ENCODE results near the gene SHROOM3.

The SHROOM3 gene

DNA sequence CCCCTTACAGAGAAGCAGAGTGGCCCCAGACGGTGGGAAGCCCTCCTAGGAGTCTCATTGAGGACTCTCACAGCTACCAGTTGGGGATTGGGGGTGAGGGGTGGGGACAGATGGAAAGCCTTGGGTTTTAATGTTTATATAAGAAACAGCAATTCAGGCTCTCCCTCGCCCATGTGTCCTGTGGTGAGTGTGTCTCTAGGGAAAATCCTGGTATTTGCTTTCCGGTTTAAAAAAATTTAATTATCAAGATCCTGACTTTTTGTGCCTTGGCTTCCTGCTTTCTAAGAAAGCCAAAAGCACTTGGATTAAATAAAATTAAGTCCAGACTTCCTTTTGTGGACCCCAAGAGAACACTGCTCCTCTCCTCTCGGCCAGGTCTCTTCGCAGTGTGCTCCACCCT is 369.1 kb downstream of the SHROOM3 start:
- Histone ChIP-seq H3K9ac (ENCODE audit: low read length) (no peak overlapping the region), H3K27me3 (ENCODE audit: control insufficient read depth, insufficient read depth, low read length) (no peaks in the 10 kb centered on the region; the same call in 1 of the 2 replicates), H3K4me1 (ENCODE audit: control insufficient read depth, insufficient read depth, low read length) (peaks cover 27% of the 10 kb centered on the region), H3K4me3 (ENCODE audit: low read depth, low read length) (no peak overlapping the region), H3K9me3 (ENCODE audit: control insufficient read depth, insufficient read depth, low read depth, low read length) (peaks cover 26% of the 10 kb centered on the region; the same call in 1 of the 2 replicates), H3K36me3 (ENCODE audit: control insufficient read depth, insufficient read depth, low read length) (no peaks in the 10 kb centered on the region), H3K27ac (ENCODE audit: low read depth, low read length) (no peak overlapping the region; the same call in 1 of the 2 replicates)

DNA sequence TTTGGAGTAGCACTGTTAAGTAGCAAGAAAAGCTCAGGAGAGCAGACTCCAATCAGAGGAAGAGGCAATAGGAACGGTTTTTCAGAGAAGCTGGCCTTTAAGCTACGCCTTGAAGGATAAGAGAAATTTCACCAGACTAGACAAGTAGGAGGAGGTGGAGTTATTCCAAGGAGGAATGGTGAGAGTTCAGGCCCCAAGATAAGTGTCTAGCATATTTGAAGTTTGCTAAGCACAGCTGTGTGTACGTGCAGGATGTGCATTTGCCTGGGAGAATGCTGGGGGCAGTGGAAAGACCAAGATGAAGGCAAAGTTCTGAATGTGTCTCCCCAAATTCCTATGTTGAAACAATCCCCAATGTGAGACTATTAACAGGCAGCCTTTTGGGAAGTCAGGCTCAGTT is 371.3 kb downstream of the SHROOM3 start:
- peaks cover 25% of the 10 kb centered on the region for H3K4me1 ChIP-seq (ENCODE audit: control insufficient read depth, insufficient read depth, low read length)

DNA sequence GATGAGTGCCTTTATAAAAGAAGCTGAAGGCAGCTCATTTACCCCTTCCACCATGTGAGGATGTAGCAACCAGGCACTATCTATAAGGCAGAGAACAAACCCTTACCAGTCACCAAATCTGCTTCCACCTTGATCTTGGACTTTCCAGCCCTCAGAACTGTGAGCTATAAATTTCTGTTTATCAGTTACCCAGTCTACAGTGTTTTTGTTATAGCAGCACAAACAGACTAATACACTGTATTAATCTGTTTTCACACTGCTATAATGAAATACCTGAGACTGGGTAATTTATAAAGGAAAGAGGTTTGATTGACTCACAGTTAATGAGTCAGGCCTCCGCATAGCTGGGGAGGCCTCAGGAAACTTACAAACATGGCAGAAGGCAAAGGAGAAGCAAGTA is 371.7 kb downstream of the SHROOM3 start:
- H3K36me3 ChIP-seq (ENCODE audit: control insufficient read depth, insufficient read depth, low read length), result no peaks in the 10 kb centered on the region
- peaks cover 21% of the 10 kb centered on the region for H3K4me1 ChIP-seq (ENCODE audit: control insufficient read depth, insufficient read depth, low read length)
- no peak overlapping the region for H3K27ac ChIP-seq (ENCODE audit: low read depth, low read length)
- no peaks in the 10 kb centered on the region; the same call in 1 of the 2 replicates for H3K27me3 ChIP-seq (ENCODE audit: control insufficient read depth, insufficient read depth, low read length)
- no peak overlapping the region for H3K4me3 ChIP-seq (ENCODE audit: low read depth, low read length)
- peaks cover 26% of the 10 kb centered on the region; the same call in 1 of the 2 replicates for H3K9me3 ChIP-seq (ENCODE audit: control insufficient read depth, insufficient read depth, low read depth, low read length)
- no peak overlapping the region for H3K9ac ChIP-seq (ENCODE audit: low read length)

More for the DNA sequence above, 371.3 kb downstream of the SHROOM3 start:
- Histone ChIP-seq H3K9me3 (ENCODE audit: control insufficient read depth, insufficient read depth, low read depth, low read length) (peaks cover 26% of the 10 kb centered on the region; the same call in 1 of the 2 replicates), H3K4me3 (ENCODE audit: low read depth, low read length) (no peak overlapping the region), H3K27me3 (ENCODE audit: control insufficient read depth, insufficient read depth, low read length) (no peaks in the 10 kb centered on the region; the same call in 1 of the 2 replicates), H3K9ac (ENCODE audit: low read length) (no peak overlapping the region), H3K36me3 (ENCODE audit: control insufficient read depth, insufficient read depth, low read length) (no peaks in the 10 kb centered on the region), H3K27ac (ENCODE audit: low read depth, low read length) (no peak overlapping the region)

DNA sequence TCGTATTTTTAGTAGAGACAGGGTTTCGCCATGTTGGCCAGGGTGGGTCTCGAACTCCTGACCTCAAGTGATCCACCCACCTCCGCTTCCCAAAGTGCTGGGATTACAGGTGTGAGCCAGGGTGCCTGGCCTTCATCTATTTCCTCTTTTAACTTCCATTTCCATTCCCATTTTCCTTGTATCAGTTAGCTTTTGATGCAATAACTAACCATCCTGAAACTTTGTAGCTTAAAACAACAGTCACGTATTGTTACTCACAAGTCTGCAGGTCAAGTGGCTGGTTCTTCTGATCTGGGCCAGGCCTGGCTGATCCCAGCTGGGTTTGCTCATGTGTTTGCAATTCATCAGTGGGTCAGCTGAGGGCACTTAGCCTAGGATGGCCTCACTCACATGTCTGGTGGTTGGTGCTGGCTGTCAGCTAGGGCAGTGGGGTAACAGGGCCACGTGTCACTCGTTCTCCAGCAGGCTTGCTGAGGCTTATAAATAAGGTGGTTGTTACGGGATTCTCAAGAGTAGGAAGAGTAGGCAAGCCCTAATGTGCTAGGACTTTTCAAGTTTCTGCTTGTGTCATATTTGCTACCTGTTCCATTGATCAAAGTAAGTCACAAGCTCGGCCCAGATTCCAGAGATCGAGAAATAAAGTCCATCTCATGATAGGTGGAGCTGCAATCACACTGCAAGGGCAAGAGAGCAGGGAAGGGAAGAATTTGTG is 374.7 kb downstream of the SHROOM3 start:
- Histone ChIP-seq H3K4me1 (ENCODE audit: control insufficient read depth, insufficient read depth, low read length) (peaks cover 4% of the 10 kb centered on the region; the same call in 1 of the 2 replicates), H3K4me3 (ENCODE audit: low read depth, low read length) (no peak overlapping the region), H3K9ac (ENCODE audit: low read length) (no peak overlapping the region), H3K36me3 (ENCODE audit: control insufficient read depth, insufficient read depth, low read length) (no peaks in the 10 kb centered on the region), H3K27me3 (ENCODE audit: control insufficient read depth, insufficient read depth, low read length) (no peaks in the 10 kb centered on the region), H3K9me3 (ENCODE audit: control insufficient read depth, insufficient read depth, low read depth, low read length) (peaks cover 26% of the 10 kb centered on the region; the same call in 1 of the 2 replicates), H3K27ac (ENCODE audit: low read depth, low read length) (no peak overlapping the region)

DNA sequence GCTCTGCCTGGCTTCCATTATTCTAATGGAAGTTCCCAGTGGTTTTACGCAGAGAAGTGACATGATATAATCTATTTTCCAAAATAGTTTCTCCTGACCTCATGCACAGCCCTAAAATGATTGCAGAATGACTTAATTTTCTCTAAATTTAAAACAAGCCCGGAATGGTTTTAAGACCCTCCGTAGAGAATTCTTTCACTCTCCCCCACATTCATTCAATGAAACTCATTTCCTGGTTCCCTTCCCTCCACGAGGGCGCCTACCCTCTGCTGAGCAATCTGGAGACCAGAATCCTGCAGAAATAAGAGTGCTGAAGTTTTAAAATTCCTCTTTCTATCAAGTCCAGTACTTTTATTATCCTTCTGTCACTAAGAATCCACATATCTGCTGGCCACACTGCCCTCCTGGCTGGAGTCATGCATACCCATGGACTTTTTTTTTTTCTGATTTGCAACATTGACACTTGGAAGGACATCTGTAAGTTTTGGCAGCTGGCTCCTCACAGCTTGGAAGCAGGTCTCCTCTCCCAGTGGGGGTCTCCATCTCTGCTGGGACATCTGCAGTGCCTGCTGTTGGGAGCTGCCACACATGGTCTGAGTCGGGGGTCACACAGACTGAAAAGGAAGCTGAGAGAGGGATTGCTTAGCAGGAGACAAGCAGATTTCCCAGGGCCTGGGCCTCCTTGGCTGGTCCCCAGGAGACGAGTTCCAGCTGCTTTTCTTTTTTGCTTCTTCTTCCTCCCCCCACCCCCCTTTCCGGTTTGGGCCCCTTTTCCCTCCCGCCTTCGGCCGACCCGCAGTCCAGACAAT is 376.8 kb downstream of the SHROOM3 start:
- Histone ChIP-seq H3K27ac (ENCODE audit: low read depth, low read length) (no peak overlapping the region), H3K4me3 (ENCODE audit: low read depth, low read length) (no peak overlapping the region), H3K9ac (ENCODE audit: low read length) (no peak overlapping the region), H3K9me3 (ENCODE audit: control insufficient read depth, insufficient read depth, low read depth, low read length) (peaks cover 20% of the 10 kb centered on the region; the same call in 1 of the 2 replicates), H3K4me1 (ENCODE audit: control insufficient read depth, insufficient read depth, low read length) (peaks cover 4% of the 10 kb centered on the region; the same call in 1 of the 2 replicates), H3K36me3 (ENCODE audit: control insufficient read depth, insufficient read depth, low read length) (no peaks in the 10 kb centered on the region), H3K27me3 (ENCODE audit: control insufficient read depth, insufficient read depth, low read length) (no peaks in the 10 kb centered on the region)

DNA sequence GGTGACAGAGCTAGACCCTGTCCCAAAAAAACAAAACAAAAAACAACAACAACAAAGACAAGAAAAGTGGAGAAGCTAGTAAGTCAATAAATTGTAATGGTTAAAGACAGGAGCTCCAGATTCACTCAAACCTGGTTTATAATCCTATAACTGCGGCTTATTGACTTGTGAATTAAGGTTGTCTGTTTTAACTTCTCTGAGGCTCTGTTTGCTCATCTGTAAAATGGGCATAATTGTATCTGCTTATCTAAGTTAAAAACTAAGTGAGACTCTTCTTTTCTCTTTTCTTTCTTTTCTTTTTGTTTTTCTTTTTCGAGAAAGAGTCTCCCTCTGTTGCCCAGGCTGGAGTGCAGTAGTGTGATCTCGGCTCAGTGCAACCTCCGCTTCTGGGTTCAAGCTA is 378.0 kb downstream of the SHROOM3 start:
- H3K36me3 ChIP-seq (ENCODE audit: control insufficient read depth, insufficient read depth, low read length), result no peaks in the 10 kb centered on the region
- H3K9me3 ChIP-seq (ENCODE audit: control insufficient read depth, insufficient read depth, low read depth, low read length), result peaks cover 9% of the 10 kb centered on the region; the same call in 1 of the 2 replicates
- no peak overlapping the region for H3K27ac ChIP-seq (ENCODE audit: low read depth, low read length)
- no peak overlapping the region for H3K9ac ChIP-seq (ENCODE audit: low read length)
- H3K4me1 ChIP-seq (ENCODE audit: control insufficient read depth, insufficient read depth, low read length), result peaks cover 4% of the 10 kb centered on the region; the same call in 1 of the 2 replicates
- H3K4me3 ChIP-seq (ENCODE audit: low read depth, low read length), result no peak overlapping the region
- H3K27me3 ChIP-seq (ENCODE audit: control insufficient read depth, insufficient read depth, low read length), result no peaks in the 10 kb centered on the region

DNA sequence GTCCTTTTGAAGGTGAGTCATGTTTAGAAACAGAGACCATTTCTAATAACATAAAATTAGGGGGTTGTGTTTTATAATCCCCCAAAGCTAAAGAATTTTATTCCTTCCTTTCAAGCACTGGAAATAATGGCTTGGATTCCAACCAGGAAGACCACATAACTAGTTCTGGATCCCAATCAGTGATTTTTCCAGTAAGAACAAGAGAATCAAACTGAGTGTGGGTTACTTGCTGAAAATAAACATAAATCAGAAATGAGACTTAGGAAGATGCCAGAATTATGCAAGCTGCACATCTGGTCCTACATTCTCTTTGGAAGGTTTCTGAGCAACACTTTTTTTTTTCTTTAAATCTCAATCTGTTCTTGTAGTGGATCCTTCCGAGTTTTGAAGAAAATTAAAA is 386.6 kb downstream of the SHROOM3 start:
- H3K9me3 ChIP-seq (ENCODE audit: control insufficient read depth, insufficient read depth, low read depth, low read length), result no peaks in the 10 kb centered on the region

DNA sequence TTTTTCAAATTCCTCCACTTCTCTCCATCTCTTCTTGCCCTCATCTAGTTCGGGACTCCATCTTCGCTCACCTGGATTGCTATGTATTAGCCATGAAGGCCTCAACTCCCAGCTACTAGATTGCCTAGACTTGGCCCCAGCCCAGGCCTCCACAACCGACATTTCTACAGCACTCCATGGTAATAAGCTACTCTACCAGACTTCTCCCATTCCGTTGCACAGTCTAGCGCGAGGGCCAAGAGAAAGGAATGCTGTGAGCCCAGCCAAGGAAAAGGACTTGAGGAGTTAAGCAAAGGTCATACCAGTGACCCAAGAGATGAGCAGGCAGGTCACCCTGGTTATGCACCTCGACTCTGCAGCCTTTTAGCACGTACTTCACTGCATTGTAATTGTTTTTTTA is 387.3 kb downstream of the SHROOM3 start:
- Histone ChIP-seq H3K9ac (ENCODE audit: low read length) (no peak overlapping the region), H3K27me3 (ENCODE audit: control insufficient read depth, insufficient read depth, low read length) (no peaks in the 10 kb centered on the region), H3K27ac (ENCODE audit: low read depth, low read length) (no peak overlapping the region), H3K9me3 (ENCODE audit: control insufficient read depth, insufficient read depth, low read depth, low read length) (no peaks in the 10 kb centered on the region), H3K36me3 (ENCODE audit: control insufficient read depth, insufficient read depth, low read length) (no peaks in the 10 kb centered on the region), H3K4me1 (ENCODE audit: control insufficient read depth, insufficient read depth, low read length) (no peaks in the 10 kb centered on the region), H3K4me3 (ENCODE audit: low read depth, low read length) (no peak overlapping the region)

More for the DNA sequence above, 386.6 kb downstream of the SHROOM3 start:
- H3K9ac ChIP-seq (ENCODE audit: low read length), result no peak overlapping the region
- H3K4me1 ChIP-seq (ENCODE audit: control insufficient read depth, insufficient read depth, low read length), result no peaks in the 10 kb centered on the region
- H3K36me3 ChIP-seq (ENCODE audit: control insufficient read depth, insufficient read depth, low read length), result no peaks in the 10 kb centered on the region
- no peak overlapping the region for H3K27ac ChIP-seq (ENCODE audit: low read depth, low read length)
- H3K4me3 ChIP-seq (ENCODE audit: low read depth, low read length), result no peak overlapping the region
- no peaks in the 10 kb centered on the region for H3K27me3 ChIP-seq (ENCODE audit: control insufficient read depth, insufficient read depth, low read length)

DNA sequence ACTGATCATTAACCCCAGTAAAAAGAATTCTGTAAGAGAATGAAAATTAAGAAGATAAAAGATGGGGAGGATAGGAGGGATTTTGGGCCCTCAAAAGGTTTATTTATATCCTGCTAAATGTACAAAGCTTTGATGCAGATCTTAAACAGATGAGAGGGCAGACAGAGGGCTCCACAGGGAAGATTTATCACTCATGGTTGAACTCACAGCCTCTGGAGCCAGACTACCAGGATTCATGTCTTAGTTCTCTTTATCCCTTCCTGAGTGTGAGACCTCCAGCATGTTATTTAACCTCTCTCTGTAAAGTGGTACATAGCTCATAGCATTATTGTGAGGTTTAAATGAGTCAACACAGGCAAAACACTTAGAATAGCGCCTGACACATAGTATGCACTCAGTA is 388.5 kb downstream of the SHROOM3 start:
- Histone ChIP-seq H3K27me3 (ENCODE audit: control insufficient read depth, insufficient read depth, low read length) (no peaks in the 10 kb centered on the region), H3K27ac (ENCODE audit: low read depth, low read length) (no peak overlapping the region), H3K9ac (ENCODE audit: low read length) (no peak overlapping the region), H3K4me3 (ENCODE audit: low read depth, low read length) (no peak overlapping the region), H3K36me3 (ENCODE audit: control insufficient read depth, insufficient read depth, low read length) (no peaks in the 10 kb centered on the region), H3K9me3 (ENCODE audit: control insufficient read depth, insufficient read depth, low read depth, low read length) (no peaks in the 10 kb centered on the region), H3K4me1 (ENCODE audit: control insufficient read depth, insufficient read depth, low read length) (no peaks in the 10 kb centered on the region)

DNA sequence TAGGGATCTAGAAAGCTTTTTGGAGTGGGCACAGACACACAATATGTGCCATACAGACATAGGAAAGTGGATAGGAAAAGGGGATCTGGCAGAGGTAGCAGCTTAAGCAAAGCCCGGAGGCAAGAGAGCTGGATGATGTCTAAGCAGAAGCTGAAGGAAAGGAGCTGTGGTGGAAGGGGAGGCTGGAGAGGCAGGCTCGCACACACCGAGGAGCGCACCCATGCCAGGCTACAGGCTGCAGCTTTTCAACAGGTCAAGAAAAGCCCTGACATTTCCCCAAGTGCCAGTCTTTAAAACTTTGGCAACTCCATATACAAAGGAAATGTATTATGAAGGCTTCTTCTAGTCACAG is 395.6 kb downstream of the SHROOM3 start:
- Histone ChIP-seq H3K27me3 (ENCODE audit: control insufficient read depth, insufficient read depth, low read length) (no peaks in the 10 kb centered on the region), H3K9me3 (ENCODE audit: control insufficient read depth, insufficient read depth, low read depth, low read length) (no peaks in the 10 kb centered on the region), H3K4me1 (ENCODE audit: control insufficient read depth, insufficient read depth, low read length) (peaks cover 19% of the 10 kb centered on the region; the same call in 1 of the 2 replicates), H3K36me3 (ENCODE audit: control insufficient read depth, insufficient read depth, low read length) (no peaks in the 10 kb centered on the region), H3K9ac (ENCODE audit: low read length) (no peak overlapping the region), H3K27ac (ENCODE audit: low read depth, low read length) (no peak overlapping the region), H3K4me3 (ENCODE audit: low read depth, low read length) (no peak overlapping the region)

All from HUES6 (cell line).